Measurements from ENCODE around the gene ZNF385B.

ZNF385B gene

GRCh38 chr2:179745635-179746256 lies 115.7 kb downstream of the ZNF385B start:
- no peak for DNase-seq (ENCODE audit: low spot score)

GRCh38 chr2:179744401-179744800 lies 117.0 kb downstream of the ZNF385B start:
- DNase-seq (ENCODE audit: low spot score), result no peak

DNA sequence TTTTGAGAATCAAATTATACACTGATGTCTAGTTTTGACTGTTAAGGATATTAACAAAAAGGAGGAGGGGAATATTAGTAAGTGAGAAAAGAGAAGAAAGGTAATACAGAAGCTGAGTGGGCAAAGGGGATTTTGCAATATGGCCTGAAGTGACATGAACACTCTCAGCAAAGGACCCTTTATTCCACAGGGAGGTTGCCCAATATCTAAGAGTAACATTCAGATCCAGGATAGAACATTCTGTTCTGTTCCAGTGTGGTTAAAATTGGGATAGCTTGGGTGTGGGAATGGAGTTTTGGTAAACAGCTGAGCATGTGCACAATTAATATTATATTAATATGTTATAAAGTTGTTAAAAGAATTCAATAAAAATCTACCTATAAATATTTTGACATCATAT lies 120.1 kb downstream of the ZNF385B start:
- no peak for DNase-seq (ENCODE audit: low spot score)

GRCh38 chr2:179729966-179730365 lies 131.4 kb downstream of the ZNF385B start:
- no peak for DNase-seq (ENCODE audit: low spot score)

DNA sequence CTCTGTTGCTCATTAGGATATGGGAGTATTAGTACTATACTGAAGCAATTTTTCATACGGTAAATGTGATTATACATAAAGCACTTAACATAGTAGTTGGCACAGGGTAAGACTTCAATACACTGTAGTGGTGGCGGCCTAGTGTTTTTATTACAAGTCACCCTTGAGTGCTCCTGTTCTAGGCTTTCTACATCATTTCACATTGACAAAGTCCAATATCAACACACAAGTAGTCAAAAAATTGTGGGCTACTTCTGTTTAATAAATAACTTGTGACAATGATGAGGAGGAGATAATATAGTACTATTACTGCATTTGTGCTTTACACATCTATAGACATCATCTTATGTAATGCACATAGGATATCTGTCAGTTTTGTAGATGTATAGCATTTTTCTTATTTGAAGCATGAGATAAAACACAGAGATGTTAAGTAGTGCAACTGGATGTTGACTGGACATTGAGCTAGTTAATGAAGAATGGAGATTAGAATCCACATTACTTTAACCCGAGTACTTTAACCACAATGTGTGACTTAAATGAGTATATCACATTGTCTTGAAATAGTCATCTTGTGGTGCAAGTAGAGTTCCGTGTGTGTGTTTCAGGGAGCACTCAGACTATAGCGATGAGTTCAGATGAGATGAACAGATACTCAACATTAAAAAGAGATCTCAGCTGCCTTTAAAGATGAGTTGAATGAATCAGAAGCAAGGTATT lies 134.8 kb downstream of the ZNF385B start:
- DNase-seq (ENCODE audit: low spot score), result no peak

GRCh38 chr2:179724403-179724802 lies 137.0 kb downstream of the ZNF385B start:
- DNase-seq (ENCODE audit: low spot score), result no peak

DNA sequence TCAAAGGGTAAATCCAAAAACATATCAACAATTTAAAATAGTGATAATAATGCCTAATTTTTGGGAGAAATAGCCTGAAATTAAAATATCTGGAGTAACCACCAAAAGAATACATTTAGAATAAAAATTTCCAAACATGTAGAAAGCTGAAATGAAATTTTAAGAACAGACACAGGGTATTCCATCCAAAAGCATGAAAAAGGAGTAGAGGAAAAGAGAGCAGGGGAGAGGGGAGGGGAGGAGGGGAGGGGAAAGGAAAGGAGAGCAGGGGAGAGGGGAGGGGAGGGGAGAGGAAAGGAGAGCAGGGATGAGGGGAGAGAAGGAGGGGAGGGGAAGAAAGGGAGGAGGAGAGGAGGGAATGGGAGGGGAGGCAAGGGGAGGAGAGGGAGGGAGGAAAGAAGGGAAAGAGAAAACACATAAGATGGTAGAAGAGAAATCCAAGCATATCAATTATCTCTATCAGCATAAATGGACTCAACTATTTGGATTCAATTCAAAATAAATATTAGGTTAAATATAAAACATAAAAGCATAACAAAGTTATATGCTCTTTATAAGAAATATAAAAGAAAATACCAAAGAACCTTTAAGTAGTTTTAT lies 141.1 kb downstream of the ZNF385B start:
- DNase-seq (ENCODE audit: low spot score), result no peak

GRCh38 chr2:179715871-179716270 lies 145.5 kb downstream of the ZNF385B start:
- DNase-seq (ENCODE audit: low spot score), result no peak

DNA sequence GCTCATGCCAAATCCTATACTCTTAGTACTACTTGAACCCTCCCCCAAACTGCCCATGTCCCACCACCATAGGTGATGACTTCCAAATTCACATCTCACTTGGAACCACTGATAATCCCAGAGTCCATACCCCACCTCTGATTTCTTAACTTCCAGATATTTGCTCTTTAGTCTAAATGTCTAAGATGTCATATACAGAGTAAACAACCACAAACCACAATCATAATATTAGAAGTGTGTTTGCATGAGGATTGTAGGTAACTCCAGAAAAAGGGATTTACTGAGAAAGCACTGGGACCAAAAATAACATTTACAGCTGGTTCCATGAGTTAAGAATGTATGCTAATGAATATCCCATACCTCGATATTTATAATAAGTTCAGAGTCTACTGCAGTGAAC lies 146.2 kb downstream of the ZNF385B start:
- DNase-seq (ENCODE audit: low spot score), result no peak

GRCh38 chr2:179712825-179713224 lies 148.6 kb downstream of the ZNF385B start:
- DNase-seq (ENCODE audit: low spot score), result no peak

- no peak for DNase-seq (ENCODE audit: low spot score)
Measured at GRCh38 chr2:179711375-179711774, 150.0 kb downstream of the ZNF385B start.

GRCh38 chr2:179703702-179704101 lies 157.7 kb downstream of the ZNF385B start:
- DNase-seq (ENCODE audit: low spot score), result no peak

- DNase-seq (ENCODE audit: low spot score), result no peak
Measured at GRCh38 chr2:179702912-179703311, 158.5 kb downstream of the ZNF385B start.

- DNase-seq (ENCODE audit: low spot score), result no peak
Measured at GRCh38 chr2:179701524-179702110, 159.8 kb downstream of the ZNF385B start.

DNA sequence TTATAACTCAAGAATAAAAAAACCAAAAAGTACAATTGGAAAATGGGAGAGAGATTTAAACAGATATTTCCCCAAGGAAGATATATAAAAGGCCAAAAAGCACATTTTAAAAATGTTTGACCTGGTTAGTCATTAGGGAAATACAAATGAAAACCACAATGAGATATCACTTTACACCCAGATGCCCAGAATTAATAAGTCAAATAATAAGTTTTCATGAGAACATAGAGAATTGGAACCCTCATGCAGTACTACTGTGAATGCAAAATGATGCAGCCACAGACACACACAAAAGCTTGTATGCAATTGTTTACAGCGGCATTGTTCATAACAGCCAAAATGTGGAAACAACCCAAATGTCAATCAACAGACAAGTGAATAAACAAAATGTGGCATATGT lies 165.9 kb downstream of the ZNF385B start:
- no peak for DNase-seq (ENCODE audit: low spot score)

GRCh38 chr2:179694963-179695362 lies 166.4 kb downstream of the ZNF385B start:
- no peak for DNase-seq (ENCODE audit: low spot score)

DNA sequence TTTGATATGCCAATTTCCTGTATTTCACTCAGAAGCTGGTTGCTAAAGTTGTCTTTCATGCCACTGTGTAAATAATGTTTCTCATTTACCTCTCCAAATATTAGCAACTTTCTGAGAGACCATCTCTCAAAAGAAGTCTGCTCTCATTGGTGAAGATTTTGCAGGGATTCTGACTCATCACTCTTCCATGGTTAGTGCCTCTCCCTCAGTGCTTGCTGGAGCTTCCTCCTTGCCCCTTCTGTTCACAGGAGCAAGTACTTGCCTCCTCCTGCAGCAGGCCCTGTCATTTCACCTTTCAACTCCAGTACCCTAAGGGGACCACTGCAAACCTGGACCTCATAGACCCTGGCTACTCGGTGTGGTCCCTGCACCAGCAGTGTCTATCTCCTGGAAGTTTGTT lies 168.8 kb downstream of the ZNF385B start:
- no peak for DNase-seq (ENCODE audit: low spot score)

DNA sequence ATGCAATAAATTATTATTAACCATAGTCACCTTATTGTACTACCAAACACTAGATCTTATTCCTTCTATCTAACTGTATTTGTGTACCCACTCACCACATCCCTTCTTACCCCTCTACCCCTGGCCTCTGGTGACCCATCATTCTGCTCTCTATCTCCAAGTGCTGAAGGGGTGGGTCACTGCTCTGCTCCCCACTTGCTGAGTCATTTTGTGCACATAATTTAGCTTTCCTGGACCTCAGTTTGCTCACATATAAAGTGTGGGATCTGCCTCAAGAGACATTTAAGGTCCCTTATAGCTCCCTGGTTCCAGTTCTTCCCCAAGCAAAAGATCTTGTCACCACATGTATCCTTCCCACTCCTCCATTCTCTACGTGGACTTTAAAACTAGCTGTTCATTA lies 169.4 kb downstream of the ZNF385B start:
- no peak for DNase-seq (ENCODE audit: low spot score)

GRCh38 chr2:179691235-179691634 lies 170.2 kb downstream of the ZNF385B start:
- DNase-seq (ENCODE audit: low spot score), result no peak

GRCh38 chr2:179686718-179687342 lies 174.6 kb downstream of the ZNF385B start:
- no peak for DNase-seq (ENCODE audit: low spot score)

DNA sequence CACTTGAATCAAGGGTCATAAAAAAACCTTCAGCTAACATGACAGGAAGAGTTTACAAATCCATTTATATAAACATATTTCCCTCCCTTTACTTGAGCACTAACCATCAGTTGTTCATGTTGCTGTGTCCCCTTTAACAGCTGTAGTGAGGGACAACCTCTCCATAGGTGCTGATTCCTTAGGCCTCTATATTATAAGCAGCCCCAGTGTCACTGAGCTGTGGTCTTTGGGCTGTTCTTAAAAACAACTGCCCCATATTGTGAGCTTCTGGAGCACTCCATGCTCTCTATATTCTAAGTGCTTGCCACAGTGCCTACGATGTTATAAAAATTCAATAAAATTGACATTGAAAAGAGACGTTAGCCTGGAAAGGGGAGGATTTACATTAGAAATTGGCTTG lies 175.3 kb downstream of the ZNF385B start:
- DNase-seq (ENCODE audit: low spot score), result no peak

- DNase-seq (ENCODE audit: low spot score), result no peak
Measured at GRCh38 chr2:179685146-179685545, 176.3 kb downstream of the ZNF385B start.

DNA sequence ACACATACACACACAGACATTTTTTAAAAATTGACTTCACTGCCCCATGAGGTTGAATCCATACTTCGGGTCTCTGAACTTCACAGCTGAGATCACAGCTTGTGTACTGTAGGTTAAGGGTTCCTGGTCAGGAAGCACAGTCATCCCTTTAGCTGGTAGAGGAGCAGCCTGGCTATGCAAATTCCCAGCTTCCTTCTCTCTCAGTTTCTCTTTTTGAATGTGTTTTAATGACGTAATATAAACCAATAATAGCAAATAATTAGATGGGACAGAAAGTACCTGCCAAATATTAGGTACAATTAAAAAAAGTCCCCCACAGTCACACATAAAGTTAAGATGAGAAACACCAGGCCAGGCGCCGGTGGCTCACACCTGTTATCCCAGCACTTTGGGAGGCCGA lies 178.7 kb downstream of the ZNF385B start:
- no peak for DNase-seq (ENCODE audit: low spot score)

Measured in hematopoietic multipotent progenitor cell treated with erythropoietin and hydrocortisone succinate and interleukin-3 and kit ligand, for 15 days (in vitro differentiated cells).